Uterus (tissue), 4 donors: ENCODE measurements around the gene ZNF576. TPM values are rescaled to one million over a fixed set of nuclear protein-coding genes. Genes with fewer than 3 reads are reported as not detected.
A peak's percentile ranks its signal among the peaks of the same experiment; 100 is the strongest.

Experiments used
- DNase-seq, 2 donors: peaks; one replicate each; pipeline ENCODE4 v3.0.0-alpha.2; 2019 to 2020
- H3K27ac ChIP-seq, 2 donors: fragments of 200-600 bp; sonication (generic); 1 replicate in 1 of 2; 2 replicates in 1 of 2; pipeline ENCODE4 v1.5.1; 2016 to 2018
- H3K27me3 ChIP-seq, 2 donors: fragments of 200-600 bp; sonication (generic); one replicate each; pipeline ENCODE4 v1.5.1; 2018 to 2019; ENCODE audit warnings: control low read depth in 1 of 2
- H3K36me3 ChIP-seq, 2 donors: fragments of 200-600 bp; sonication (generic); one replicate each; pipeline ENCODE4 v1.5.1; 2019; ENCODE audit warnings: control low read depth in 1 of 2
- H3K4me1 ChIP-seq, 2 donors: fragments of 200-600 bp; sonication (generic); one replicate each; pipeline ENCODE4 v1.5.1; 2018 to 2019; ENCODE audit warnings: control low read depth in 1 of 2
- H3K4me3 ChIP-seq, 2 donors: fragments of 200-600 bp; sonication (generic); 1 replicate in 1 of 2; 2 replicates in 1 of 2; pipeline ENCODE4 v1.5.1; 2018 to 2019; ENCODE audit warnings: mild to moderate bottlenecking in 1 of 2
- H3K9me3 ChIP-seq, 2 donors: fragments of 200-600 bp; sonication (generic); one replicate each; pipeline ENCODE4 v1.5.1; 2019; ENCODE audit warnings: control low read depth in 1 of 2
- CTCF ChIP-seq, 4 experiments: fragments of 200-600 bp in 2 of 4; fragments of 450-650 bp in 2 of 4; sonication (generic) in 2 of 4; IDR thresholded peaks; one replicate each; pipeline ENCODE4 v1.5.1; 2016 to 2019; ENCODE audit warnings: antibody characterized with exemption in 4 of 4, mild to moderate bottlenecking in 2 of 4, moderate library complexity in 1 of 4
- POLR2A ChIP-seq, 2 donors: fragments of 450-650 bp; IDR thresholded peaks; one replicate each; pipeline ENCODE4 v1.6.1; 2016; ENCODE audit warnings: antibody characterized with exemption in 2 of 2, mild to moderate bottlenecking in 1 of 2, moderate library complexity in 1 of 2
- intact Hi-C: fragments of 100-400 bp; cut with DNase I; formaldehyde crosslinking; loops from one replicate; pipeline ENCODE4 v1.15.1; 2023; ENCODE audit warnings: low total_unique reads
- total RNA-seq, 4 donors: library from RNA; depleted of rRNA in 3 of 4; stranded (reverse); fragments of >200 nt in 3 of 4; gene quantifications; one replicate each; pipeline versions ENCODE4 v1.1.0 to v1.2.4, GENCODE V29; 2014 to 2023
- donor health status: DM: yes; HTN: yes; CAD: no.

ZNF576 gene
- total RNA-seq, 4 donors from 2014 or later = 2.4 to 19.0 (median 12.6) TPM

GRCh38 chr19:43619262-43620060 lies 23.1 kb downstream of the ZNF576 start, which contains the start of gene ZNF428:
Gene ZNF428, minus strand, starts transcription at chr19:43619629. Its CDS starts 5,325 bp downstream, at chr19:43614304.
- peaks cover 0 to 5% of the 10 kb centered on the region in 2 donors for H3K4me1 ChIP-seq
- intact Hi-C loops = loop anchor here (5.0 kb wide), 1 partner anchor 43 kb away; no protein-coding TSS in a partner anchor
- peak within 1 kb of the TSS; percentile 87 to 88 for H3K4me3 ChIP-seq
- H3K9me3 ChIP-seq = no peaks in the 10 kb centered on the region
- H3K36me3 ChIP-seq = no peaks in the 10 kb centered on the region
- H3K27me3 ChIP-seq = no peaks in the 10 kb centered on the region
- peak; percentile 85 to 88 for DNase-seq
- H3K27ac ChIP-seq = peak within 1 kb of the TSS; percentile 91 to 94
- TF ChIP-seq POLR2A (IDR thresholded peaks at IDR 0.05) = peak; percentile 62 to 89
- TF ChIP-seq CTCF (IDR thresholded peaks at IDR 0.05) = peak in 2 of 4 experiments; percentile 3 to 23

GRCh38 chr19:43620061-43621001 lies 23.9 kb downstream of the ZNF576 start:
- H3K4me3 ChIP-seq = peak overlapping the region; percentile 87 to 88
- DNase-seq = no peak
- intact Hi-C loops = loop anchor here (5.0 kb wide), 1 partner anchor 42 kb away; no protein-coding TSS in a partner anchor
- no peaks in the 10 kb centered on the region for H3K36me3 ChIP-seq
- TF ChIP-seq CTCF (IDR thresholded peaks at IDR 0.05) (no peak), POLR2A (IDR thresholded peaks at IDR 0.05) (no peak)
- peak overlapping the region; percentile 91 to 94 for H3K27ac ChIP-seq
- no peaks in the 10 kb centered on the region for H3K27me3 ChIP-seq
- peaks cover 0 to 5% of the 10 kb centered on the region in 2 donors for H3K4me1 ChIP-seq
- H3K9me3 ChIP-seq = no peaks in the 10 kb centered on the region

GRCh38 chr19:43622070-43622469 lies 25.7 kb downstream of the ZNF576 start:
- Histone ChIP-seq H3K27me3 (no peaks in the 10 kb centered on the region), H3K9me3 (no peaks in the 10 kb centered on the region), H3K27ac (no peak overlapping the region), H3K36me3 (no peaks in the 10 kb centered on the region), H3K4me3 (no peak overlapping the region), H3K4me1 (peaks cover 0 to 5% of the 10 kb centered on the region in 2 donors)
- intact Hi-C loops = loop anchor here (5.0 kb wide), 1 partner anchor 40 kb away; no protein-coding TSS in a partner anchor
- TF ChIP-seq POLR2A (IDR thresholded peaks at IDR 0.05) (no peak), CTCF (IDR thresholded peaks at IDR 0.05) (no peak)
- DNase-seq = no peak

GRCh38 chr19:43622956-43623355 lies 26.6 kb downstream of the ZNF576 start:
- DNase-seq = no peak
- H3K4me1 ChIP-seq = peaks cover 0 to 5% of the 10 kb centered on the region in 2 donors
- H3K27me3 ChIP-seq = no peaks in the 10 kb centered on the region
- intact Hi-C loops = loop anchor here (5.0 kb wide), 1 partner anchor 39 kb away; no protein-coding TSS in a partner anchor
- H3K9me3 ChIP-seq = no peaks in the 10 kb centered on the region
- no peak overlapping the region for H3K4me3 ChIP-seq
- TF ChIP-seq CTCF (IDR thresholded peaks at IDR 0.05) (no peak), POLR2A (IDR thresholded peaks at IDR 0.05) (no peak)
- no peak overlapping the region for H3K27ac ChIP-seq
- H3K36me3 ChIP-seq = no peaks in the 10 kb centered on the region
